K562 (cell line): Measurements from ENCODE around the gene LARP4B. TPM values are rescaled to one million over a fixed set of nuclear protein-coding genes. Genes with fewer than 3 reads are reported as not detected.

Experiments
- ETV6 ChIP-seq, 3 experiments: fragments of 150-350 bp in 1 of 3; sonication (generic) in 1 of 3; formaldehyde crosslinking in 1 of 3; IDR thresholded peaks; 2 replicates each; pipeline versions ENCODE4 v1.6.1 to v1.8.0; 2014 to 2022; ENCODE audit warnings: borderline replicate concordance in 2 of 3, low read depth in 2 of 3, antibody characterized with exemption in 1 of 3, low read length in 1 of 3, mild to moderate bottlenecking in 1 of 3, missing genetic modification reagents in 1 of 3
- FOXP1 ChIP-seq: sonication (generic); formaldehyde crosslinking; IDR thresholded peaks from 2 replicates; pipeline ENCODE4 v1.8.0; 2022; ENCODE audit warnings: mild to moderate bottlenecking, missing genetic modification reagents
- GATAD2A ChIP-seq: fragments of 450-650 bp; IDR thresholded peaks from 2 replicates; pipeline ENCODE4 v1.6.1; 2017
- MAFF ChIP-seq: IDR thresholded peaks from 2 replicates; pipeline ENCODE4 v1.6.1; 2012; ENCODE audit warnings: low read length, improper control_type of control experiment
- MAFG ChIP-seq: fragments of 450-650 bp; conservative IDR thresholded peaks from 2 replicates; pipeline ENCODE4 v1.6.1; 2016; ENCODE audit warnings: missing genetic modification characterization, missing compliant biosample characterization
- MGA ChIP-seq: fragments of 450-650 bp; IDR thresholded peaks from 2 replicates; pipeline ENCODE4 v1.6.1; 2016; ENCODE audit warnings: mild to moderate bottlenecking, moderate library complexity
- MXD1 ChIP-seq: fragments of 250-450 bp; sonication (Bioruptor Pico); IDR thresholded peaks from 2 replicates; pipeline ENCODE4 v1.8.0; 2021; ENCODE audit warnings: borderline replicate concordance, mild to moderate bottlenecking, moderate library complexity; ENCODE audit not compliant: poor library complexity, severe bottlenecking
- SMARCE1 ChIP-seq: fragments of 450-650 bp; IDR thresholded peaks from 2 replicates; pipeline ENCODE4 v1.7.1; 2016; ENCODE audit warnings: mild to moderate bottlenecking
- STAG1 ChIP-seq: sonication (generic); formaldehyde crosslinking; IDR thresholded peaks from 2 replicates; pipeline ENCODE4 v1.5.0; 2020; ENCODE audit warnings: missing genetic modification reagents, borderline replicate concordance
- XRCC4 ChIP-seq: IDR thresholded peaks from one replicate; pipeline ENCODE4 v1.6.1; 2011; ENCODE audit not compliant: insufficient read depth, insufficient read length; ENCODE audit errors: extremely low read depth
- ZBTB33 ChIP-seq: sonication (generic); formaldehyde crosslinking; IDR thresholded peaks from 2 replicates; pipeline ENCODE4 v1.8.1; 2023; ENCODE audit warnings: mild to moderate bottlenecking, missing genetic modification reagents
- ZNF239 ChIP-seq: fragments of 250-450 bp; sonication (Bioruptor Pico); IDR thresholded peaks from 2 replicates; pipeline ENCODE4 v1.4.0; 2020; ENCODE audit warnings: mild to moderate bottlenecking
- polyA plus RNA-seq, 8 experiments: library from polyadenylated mRNA; depleted of rRNA in 4 of 8; stranded (reverse) in 5 of 8; unstranded in 3 of 8; fragments of >200 nt; fragmentation: Nextera tagmentation in 2 of 8; fragmentation: Illumina TruSeq in 1 of 8; extraction: Ambion mirVana in 2 of 8; extraction: Trizol in 1 of 8; gene quantifications; 2 replicates each; pipeline versions ENCODE4 v1.2.1 to v1.2.3, GENCODE V29; 2011 to 2014; ENCODE audit warnings: inconsistent platforms in 1 of 8, missing spikeins in 1 of 8
- total RNA-seq, 7 experiments: library from RNA; depleted of rRNA in 6 of 7; stranded (reverse); fragments of >200 nt in 6 of 7; fragmentation: Illumina TruSeq in 2 of 7; extraction: Trizol in 2 of 7; gene quantifications; 2 replicates each; pipeline versions ENCODE4 v1.2.1 to v1.2.3, GENCODE V29; 2011 to 2021; ENCODE audit warnings: low replicate concordance in 1 of 7

LARP4B gene
- total and polyA plus RNA-seq, 9 of the 15 experiments (the other 6 are each of a cell fraction or from before 2014, with no cell fraction given), result 11.8 to 130 (median 42.6) TPM

GRCh38 chr10:921471-922414 is 9.8 kb downstream of the LARP4B start (continued):
- TF ChIP-seq XRCC4 (no peak), SMARCE1 (no peak), FOXP1 (CRISPR knock-in tag) (no peak), ZNF239 (no peak), MAFG (tag) (peak; percentile 97), ETV6 (IDR thresholded peaks at IDR 0.05; ENCODE audit: borderline replicate concordance in 1 of 2, low read depth in 2 of 2, low read length in 1 of 2) (no peak), ETV6 (CRISPR knock-in tag; IDR thresholded peaks at IDR 0.05; ENCODE audit: borderline replicate concordance) (no peak), STAG1 (CRISPR knock-in tag) (0 out of 2 replicates have a peak, but pooled peaks have one; percentile 10), MGA (peak; percentile 9; the same call in 1 of the 2 replicates), MXD1 (CRISPR knock-in tag) (no peak), MAFF (peak; percentile 97), ZBTB33 (CRISPR knock-in tag) (peak; percentile 48; the same call in 1 of the 2 replicates), GATAD2A (no peak)
